Fibroblast of the aortic adventitia (primary cell): Measurements from ENCODE around the gene MPPE1. TPM values are rescaled to one million over a fixed set of nuclear protein-coding genes. Genes with fewer than 3 reads are reported as not detected.
A peak's percentile ranks its signal among the peaks of the same experiment; 100 is the strongest.
"Not testable (repeated sequence)": the region's sequence is repeated elsewhere in the genome, so short reads cannot be mapped to it uniquely, and the experiment has no call there.

Experiments
- DNase-seq: peaks from one replicate; pipeline ENCODE4 v3.0.0-alpha.2; 2010; ENCODE audit warnings: low read depth
- H3K4me3 ChIP-seq: 2 replicates; pipeline ENCODE4 v1.5.1; 2011; ENCODE audit warnings: low read depth, mild to moderate bottlenecking, control low read depth, low read length, moderate library complexity
- total RNA-seq: library from RNA; depleted of rRNA; stranded (reverse); fragments of >200 nt; gene quantifications from 2 replicates; pipeline ENCODE4 v1.2.3, GENCODE V29; 2012; ENCODE audit warnings: low replicate concordance
- TF ChIP-seq, protein P1 (sequence below): IDR thresholded peaks from 2 replicates; pipeline ENCODE4 v1.5.1; 2011; ENCODE audit warnings: mild to moderate bottlenecking, low read length, control low read depth, inconsistent platforms; ENCODE audit not compliant: insufficient read depth

MPPE1 gene
- total RNA-seq, 1 donor = 24.0 TPM

DNA sequence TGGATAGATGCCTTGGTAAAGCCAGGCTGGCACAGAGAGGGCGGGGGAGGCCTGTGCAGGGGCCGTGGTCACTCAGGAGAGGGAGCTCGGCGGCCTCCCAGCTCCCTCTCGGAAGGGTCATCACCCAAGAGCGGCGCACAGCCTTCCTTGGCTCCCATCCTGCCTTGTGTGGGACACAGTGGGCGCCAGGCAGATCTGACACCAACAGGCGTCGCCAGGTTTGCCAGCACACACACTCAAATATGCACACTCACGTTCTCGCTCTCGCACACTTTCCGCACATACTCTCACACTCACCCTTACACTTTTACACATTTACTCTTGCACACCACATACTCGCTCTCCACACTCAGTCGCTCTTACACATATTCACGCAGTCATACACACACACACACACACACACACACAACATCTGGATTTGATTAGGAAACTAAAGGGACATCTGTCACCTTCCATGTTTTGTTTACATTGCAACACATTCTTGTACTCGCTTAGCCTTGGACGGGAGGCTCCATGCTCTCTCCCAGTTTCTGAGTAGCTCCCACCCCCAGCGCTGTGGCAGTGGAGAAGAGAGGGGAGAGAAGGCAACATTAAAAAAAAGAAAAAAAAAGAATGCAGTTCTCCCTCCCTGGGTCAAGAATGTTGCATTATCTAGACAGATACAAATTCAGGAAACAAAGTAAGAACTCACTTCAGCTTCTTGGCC lies 46.4 kb downstream of the MPPE1 start:
- no peak overlapping the region for H3K4me3 ChIP-seq
- DNase-seq = peak; percentile 37

DNA sequence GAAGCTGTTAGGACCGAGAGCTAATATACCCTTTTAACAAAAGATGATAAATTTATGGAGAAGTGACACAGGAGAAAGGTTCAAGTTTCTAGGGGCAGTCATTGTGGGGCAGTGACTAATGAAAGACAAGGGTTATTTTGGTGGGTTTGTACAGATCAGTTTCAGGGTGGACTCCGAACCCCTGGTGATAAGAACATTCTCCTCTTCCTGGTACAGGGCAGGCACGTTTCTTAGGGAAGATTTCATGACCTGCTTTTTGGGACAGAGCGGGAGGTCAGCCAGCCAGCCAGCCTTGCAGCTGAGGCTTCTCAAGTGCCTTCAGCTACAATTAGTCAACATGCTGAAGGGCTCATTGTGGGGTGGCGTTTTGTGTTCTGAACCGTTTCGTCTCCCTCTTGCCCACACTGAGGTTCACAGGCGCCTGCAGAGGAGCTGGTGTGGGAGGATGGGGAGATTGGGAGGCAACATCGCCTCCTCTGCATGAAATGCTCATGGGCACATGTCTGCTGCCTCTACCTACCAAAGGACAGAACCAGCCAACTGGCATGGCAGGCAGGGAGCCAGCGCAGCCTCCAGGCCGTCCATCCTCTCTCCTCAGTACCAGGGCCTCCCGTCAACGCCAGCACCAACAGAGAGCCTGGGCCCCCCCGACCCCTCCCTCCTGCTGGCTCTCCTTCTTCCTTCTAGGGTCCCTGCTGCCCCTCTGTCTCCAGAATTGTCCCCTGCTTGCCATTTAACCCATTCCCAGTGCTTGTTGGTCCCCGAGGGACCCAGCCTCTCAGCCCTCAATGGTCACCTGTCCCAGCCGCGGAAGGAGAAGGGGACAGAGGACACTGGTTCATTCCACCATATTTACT lies 47.3 kb downstream of the MPPE1 start:
- no peak overlapping the region for H3K4me3 ChIP-seq
- TF ChIP-seq, protein P1, sequence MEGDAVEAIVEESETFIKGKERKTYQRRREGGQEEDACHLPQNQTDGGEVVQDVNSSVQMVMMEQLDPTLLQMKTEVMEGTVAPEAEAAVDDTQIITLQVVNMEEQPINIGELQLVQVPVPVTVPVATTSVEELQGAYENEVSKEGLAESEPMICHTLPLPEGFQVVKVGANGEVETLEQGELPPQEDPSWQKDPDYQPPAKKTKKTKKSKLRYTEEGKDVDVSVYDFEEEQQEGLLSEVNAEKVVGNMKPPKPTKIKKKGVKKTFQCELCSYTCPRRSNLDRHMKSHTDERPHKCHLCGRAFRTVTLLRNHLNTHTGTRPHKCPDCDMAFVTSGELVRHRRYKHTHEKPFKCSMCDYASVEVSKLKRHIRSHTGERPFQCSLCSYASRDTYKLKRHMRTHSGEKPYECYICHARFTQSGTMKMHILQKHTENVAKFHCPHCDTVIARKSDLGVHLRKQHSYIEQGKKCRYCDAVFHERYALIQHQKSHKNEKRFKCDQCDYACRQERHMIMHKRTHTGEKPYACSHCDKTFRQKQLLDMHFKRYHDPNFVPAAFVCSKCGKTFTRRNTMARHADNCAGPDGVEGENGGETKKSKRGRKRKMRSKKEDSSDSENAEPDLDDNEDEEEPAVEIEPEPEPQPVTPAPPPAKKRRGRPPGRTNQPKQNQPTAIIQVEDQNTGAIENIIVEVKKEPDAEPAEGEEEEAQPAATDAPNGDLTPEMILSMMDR = no peak
- no peak for DNase-seq

More for the DNA sequence above, 46.4 kb downstream of the MPPE1 start:
- TF ChIP-seq, protein P1 = no peak

DNA sequence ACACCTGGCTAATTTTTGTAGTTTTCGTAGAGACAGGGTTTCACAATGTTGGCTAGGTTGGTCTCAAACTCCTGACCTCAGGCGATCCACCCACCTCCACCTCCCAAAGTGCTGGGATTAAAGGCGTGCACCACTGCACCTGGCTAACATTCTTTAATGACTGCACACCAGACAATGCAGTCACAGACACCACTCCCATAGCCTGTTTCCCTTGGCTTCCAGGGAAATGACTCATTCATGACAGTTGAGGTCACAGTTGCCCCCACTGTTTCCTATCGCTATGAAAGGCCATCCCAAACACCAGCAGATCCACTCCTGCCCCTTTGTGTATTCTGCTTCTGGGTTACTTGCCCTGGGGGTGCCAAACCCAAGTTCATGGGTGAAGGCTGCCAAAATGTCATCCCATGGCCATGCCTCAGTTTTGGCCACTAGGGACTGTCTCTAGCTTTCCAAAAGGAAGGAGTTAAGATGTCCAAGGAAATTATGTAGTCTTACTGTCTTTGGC lies 48.2 kb downstream of the MPPE1 start:
- TF ChIP-seq, protein P1 = peak; percentile 42
- peak; percentile 75 for DNase-seq
- no peak overlapping the region for H3K4me3 ChIP-seq

DNA sequence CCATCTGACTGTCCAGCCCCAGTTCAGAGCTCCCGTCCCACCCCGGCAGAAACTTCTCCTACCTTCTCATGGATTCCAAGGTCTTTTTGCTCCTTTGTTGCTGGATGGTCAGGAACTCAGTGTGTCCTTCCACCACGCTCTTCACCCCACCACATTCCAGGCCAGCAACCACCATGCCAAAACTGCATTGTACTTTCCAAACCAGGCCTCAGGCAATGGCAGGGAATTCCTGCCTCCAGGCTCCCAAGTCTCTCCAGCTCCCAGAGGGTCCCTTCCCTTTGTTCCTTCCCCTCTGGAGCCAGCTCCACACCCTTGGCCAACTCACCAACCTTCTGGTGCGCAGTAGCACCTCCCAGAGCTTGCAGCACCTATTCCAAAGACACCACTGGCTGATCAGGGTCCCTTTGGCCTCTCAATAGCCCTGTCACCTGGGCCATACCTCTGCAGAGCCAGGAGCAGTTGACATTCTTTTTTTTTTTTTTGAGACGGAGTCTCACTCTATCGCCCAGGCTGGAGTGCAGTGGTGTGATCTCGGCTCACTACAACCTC lies 48.8 kb downstream of the MPPE1 start:
- DNase-seq = no peak
- TF ChIP-seq, protein P1 = no peak
- H3K4me3 ChIP-seq = no peak overlapping the region

DNA sequence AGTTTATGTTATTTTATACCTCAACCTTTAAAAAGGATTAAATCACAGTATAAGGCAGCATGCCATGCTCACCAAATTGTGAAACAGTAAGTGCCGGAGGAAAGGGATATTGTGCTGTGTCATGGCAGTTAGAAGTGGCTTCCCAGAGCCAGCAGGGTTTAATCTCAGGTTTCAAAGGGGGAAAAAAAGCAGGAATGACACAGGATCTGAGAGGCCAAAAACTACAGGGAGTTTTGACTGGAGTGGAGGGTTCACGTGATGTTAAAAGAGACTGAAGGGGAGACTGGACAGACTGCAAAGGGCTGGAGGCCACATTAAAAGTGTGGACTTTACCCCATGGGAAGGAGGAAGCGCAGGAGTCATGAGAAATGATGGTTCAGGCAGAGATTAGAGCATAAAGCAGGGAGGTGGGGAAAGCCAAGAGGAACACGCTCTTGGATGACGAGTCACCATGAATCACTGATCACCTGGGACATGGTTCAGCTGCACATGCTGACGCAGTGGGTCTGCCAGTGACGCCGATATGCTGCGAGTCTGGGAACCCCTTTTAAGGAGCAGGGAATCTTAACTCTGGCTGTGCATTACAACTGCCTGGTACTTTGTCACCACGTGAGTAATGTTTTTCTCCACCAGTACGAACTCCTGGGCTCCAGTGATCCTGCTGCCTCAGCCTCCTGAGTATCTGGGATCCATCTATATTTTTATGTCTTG lies 50.8 kb downstream of the MPPE1 start:
- H3K4me3 ChIP-seq = peak overlapping the region; percentile 39

DNA sequence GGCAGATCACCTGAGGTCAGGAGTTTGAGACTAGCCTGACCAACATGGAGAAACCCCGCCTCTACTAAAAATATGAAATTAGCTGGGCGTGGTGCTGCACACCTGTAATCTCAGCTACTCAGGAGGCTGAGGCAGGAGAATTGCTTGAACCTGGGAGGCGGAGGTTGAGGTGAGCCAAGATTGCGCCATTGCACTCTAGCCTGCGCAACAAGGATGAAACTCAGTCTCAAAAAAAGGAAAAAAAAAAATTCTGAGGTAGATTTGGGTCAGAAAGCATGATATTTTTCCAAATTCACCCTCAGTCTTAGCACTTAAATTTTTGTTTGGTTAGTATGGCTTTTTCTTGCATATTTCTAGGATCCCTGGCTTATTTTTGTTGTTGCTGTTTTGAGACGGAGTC lies 53.6 kb downstream of the MPPE1 start:
- H3K4me3 ChIP-seq, DNase-seq: not testable (repeated sequence)

More for the DNA sequence above, 50.8 kb downstream of the MPPE1 start:
- DNase-seq = peak; percentile 100
- TF ChIP-seq, protein P1 = no peak
